ENCODE measurements around the gene FARS2. TPM values are rescaled to one million over a fixed set of nuclear protein-coding genes. Genes with fewer than 3 reads are reported as not detected.

FARS2 gene
- total RNA-seq, 4 donors from 2014 or later: 16.4 to 26.1 (median 21.4) TPM

GRCh38 chr6:5605937-5606336 is 344.6 kb downstream of the FARS2 start:
- WGBS, 2 donors: 85 to 87% methylated on average over 5 of the region's 5 CpGs

DNA sequence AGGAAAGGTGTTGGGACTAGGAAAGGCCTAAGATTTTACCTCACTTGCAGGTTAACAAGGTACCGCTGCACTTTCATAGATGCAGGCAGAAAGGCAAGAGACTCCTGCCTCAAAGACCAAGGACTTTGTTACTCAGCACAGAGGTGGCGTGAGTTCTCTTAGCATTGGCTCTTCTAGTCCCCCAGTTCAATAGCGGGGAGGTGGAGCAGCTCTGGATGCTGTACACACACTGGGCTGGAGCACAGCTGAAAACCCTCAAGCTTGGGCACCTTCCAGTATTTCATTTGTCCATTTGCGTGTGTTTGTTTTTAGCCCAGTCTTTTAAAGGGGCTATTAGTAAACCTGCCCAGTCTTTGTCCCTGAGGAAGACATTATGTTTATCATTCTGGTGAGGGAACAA is 345.2 kb downstream of the FARS2 start:
- Histone ChIP-seq H3K27me3 (no peaks in the 10 kb centered on the region), H3K4me3 (no peak overlapping the region), H3K27ac (no peak overlapping the region), H3K4me1 (no peaks in the 10 kb centered on the region), H3K9me3 (no peaks in the 10 kb centered on the region), H3K36me3 (no peaks in the 10 kb centered on the region)
- TF ChIP-seq CTCF (IDR thresholded peaks at IDR 0.05): no peak
- no peak for DNase-seq (ENCODE audit: low spot score in 2 of 2)
- WGBS, 2 donors: 91 to 96% methylated on average over 4 of the region's 4 CpGs

More at GRCh38 chr6:5605937-5606336, 344.6 kb downstream of the FARS2 start:
- no peaks in the 10 kb centered on the region for H3K27me3 ChIP-seq
- DNase-seq (ENCODE audit: low spot score in 2 of 2): no peak
- H3K4me1 ChIP-seq: no peaks in the 10 kb centered on the region
- H3K27ac ChIP-seq: no peak overlapping the region
- H3K4me3 ChIP-seq: no peak overlapping the region
- TF ChIP-seq EP300 (IDR thresholded peaks at IDR 0.05) (no peak), CTCF (IDR thresholded peaks at IDR 0.05) (no peak), POLR2A (IDR thresholded peaks at IDR 0.05) (no peak)
- H3K9me3 ChIP-seq: no peaks in the 10 kb centered on the region
- no peaks in the 10 kb centered on the region for H3K36me3 ChIP-seq

DNA sequence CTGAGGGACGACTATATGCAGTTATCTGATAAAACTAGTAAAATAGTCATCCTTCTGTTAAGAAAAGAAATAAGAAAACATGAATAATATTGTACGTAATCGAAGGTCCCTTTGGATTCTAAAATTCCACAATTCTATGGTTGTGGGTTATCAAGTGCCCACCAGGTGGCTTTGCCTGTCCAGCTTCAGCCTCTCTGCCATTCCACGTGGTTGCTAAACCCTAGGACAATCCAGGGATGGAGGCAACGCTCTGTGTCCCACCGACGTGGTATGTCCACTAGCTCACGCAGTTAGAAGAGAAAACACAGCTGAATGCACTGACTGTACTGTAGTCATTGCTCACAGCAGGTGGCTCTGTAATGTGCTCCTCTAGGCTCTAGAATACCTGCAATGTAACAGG is 349.3 kb downstream of the FARS2 start:
- 90 to 92% methylated on average over 8 of the region's 8 CpGs for WGBS, 2 donors
- no peak overlapping the region for H3K27ac ChIP-seq

DNA sequence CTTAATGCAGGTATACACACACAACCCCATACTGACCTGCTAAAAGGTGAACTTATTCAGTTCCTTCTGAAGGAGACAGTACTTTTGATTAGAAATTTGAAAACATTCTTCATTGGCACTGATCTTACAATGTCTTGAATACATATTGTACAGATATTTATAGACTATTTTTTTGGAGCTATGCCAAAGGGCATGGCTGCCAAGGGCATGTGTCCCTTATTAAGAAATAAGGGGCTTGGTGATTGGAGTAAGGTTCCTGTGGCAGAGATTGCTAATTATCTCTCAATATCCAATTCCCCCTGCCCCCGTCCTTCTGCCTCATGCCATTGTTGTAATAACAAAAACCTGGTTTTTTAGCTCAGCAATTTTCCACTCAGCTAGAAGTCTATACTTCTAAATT is 355.9 kb downstream of the FARS2 start:
- no peaks in the 10 kb centered on the region for H3K27me3 ChIP-seq
- 92% methylated on average over 1 of the region's 1 CpG for WGBS, 2 donors
- H3K27ac ChIP-seq: no peak overlapping the region
- H3K4me3 ChIP-seq: no peak overlapping the region
- peaks cover 0 to 5% (median 0%) of the 10 kb centered on the region in 4 donors for H3K9me3 ChIP-seq
- no peak for DNase-seq (ENCODE audit: low spot score in 2 of 2)
- H3K4me1 ChIP-seq: no peaks in the 10 kb centered on the region
- peaks cover 0 to 17% (median 0%) of the 10 kb centered on the region in 3 donors for H3K36me3 ChIP-seq
- TF ChIP-seq EP300 (IDR thresholded peaks at IDR 0.05): no peak
- no peak for TF ChIP-seq POLR2A (IDR thresholded peaks at IDR 0.05)
- TF ChIP-seq CTCF (IDR thresholded peaks at IDR 0.05): no peak

More for the DNA sequence above, 349.3 kb downstream of the FARS2 start:
- Histone ChIP-seq H3K36me3 (peaks cover 0 to 15% (median 0%) of the 10 kb centered on the region in 3 donors), H3K9me3 (peaks cover 0 to 5% (median 0%) of the 10 kb centered on the region in 4 donors), H3K4me1 (no peaks in the 10 kb centered on the region), H3K27me3 (no peaks in the 10 kb centered on the region), H3K4me3 (no peak overlapping the region)
- no peak for DNase-seq (ENCODE audit: low spot score in 2 of 2)
- no peak for TF ChIP-seq CTCF (IDR thresholded peaks at IDR 0.05)
- TF ChIP-seq EP300 (IDR thresholded peaks at IDR 0.05): no peak
- TF ChIP-seq POLR2A (IDR thresholded peaks at IDR 0.05): no peak

GRCh38 chr6:5619249-5619648 is 357.9 kb downstream of the FARS2 start:
- no peak for TF ChIP-seq EP300 (IDR thresholded peaks at IDR 0.05)
- no peak for TF ChIP-seq CTCF (IDR thresholded peaks at IDR 0.05)
- TF ChIP-seq POLR2A (IDR thresholded peaks at IDR 0.05): no peak
- H3K4me1 ChIP-seq: no peaks in the 10 kb centered on the region
- H3K9me3 ChIP-seq: peaks cover 0 to 5% (median 0%) of the 10 kb centered on the region in 4 donors
- no peaks in the 10 kb centered on the region for H3K27me3 ChIP-seq
- H3K4me3 ChIP-seq: no peak overlapping the region
- H3K36me3 ChIP-seq: peaks cover 0 to 12% (median 0%) of the 10 kb centered on the region in 3 donors
- WGBS, 2 donors: 90 to 95% methylated on average over 3 of the region's 3 CpGs
- DNase-seq (ENCODE audit: low spot score in 2 of 2): no peak
- no peak overlapping the region for H3K27ac ChIP-seq
